Omental fat pad (tissue), 4 donors: ENCODE measurements around the gene XPR1. TPM values are rescaled to one million over a fixed set of nuclear protein-coding genes. Genes with fewer than 3 reads are reported as not detected.

Experiments used
- ATAC-seq: fragments of 150-250 bp; one replicate; pipeline ENCODE4 v1.9.1; 2016; ENCODE audit warnings: mild to moderate bottlenecking, moderate library complexity; ENCODE audit not compliant: low FRiP score
- DNase-seq: peaks from one replicate; pipeline ENCODE4 v3.0.0-alpha.2; 2019; ENCODE audit warnings: low spot score
- total RNA-seq, 4 donors: library from RNA; depleted of rRNA; stranded (reverse); fragments of >200 nt; gene quantifications; one replicate each; pipeline ENCODE4 v1.1.0, GENCODE V29; 2016
- TF ChIP-seq, protein P1 (sequence below), 3 donors: fragments of 450-650 bp; IDR thresholded peaks; one replicate each; pipeline ENCODE4 v1.5.1; 2016 to 2017; ENCODE audit warnings: antibody characterized with exemption in 3 of 3, mild to moderate bottlenecking in 3 of 3, moderate library complexity in 2 of 3

XPR1 gene
- total RNA-seq, 4 donors from 2014 or later, result 18.2 to 24.7 (median 20.0) TPM

DNA sequence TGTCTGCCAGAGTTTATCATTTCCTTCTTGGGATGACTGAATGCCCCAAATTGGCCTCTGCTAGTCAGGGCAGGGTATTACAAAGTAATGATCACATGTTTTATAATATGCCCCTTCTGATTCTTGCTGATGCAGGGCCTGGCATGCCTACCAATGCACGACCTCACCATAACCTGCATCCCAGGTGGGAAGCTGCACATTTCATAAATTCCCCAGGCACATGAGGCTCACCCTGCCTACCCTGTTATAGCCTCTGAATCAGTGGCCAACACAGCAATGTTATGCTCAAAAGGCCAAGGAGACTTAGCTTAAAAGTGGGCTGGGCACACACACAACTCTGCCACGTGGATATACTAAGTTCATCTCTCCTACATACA is 28.0 kb upstream of the XPR1 start:
- DNase-seq (no peak), ATAC-seq (no peak)
- TF ChIP-seq, protein P1, sequence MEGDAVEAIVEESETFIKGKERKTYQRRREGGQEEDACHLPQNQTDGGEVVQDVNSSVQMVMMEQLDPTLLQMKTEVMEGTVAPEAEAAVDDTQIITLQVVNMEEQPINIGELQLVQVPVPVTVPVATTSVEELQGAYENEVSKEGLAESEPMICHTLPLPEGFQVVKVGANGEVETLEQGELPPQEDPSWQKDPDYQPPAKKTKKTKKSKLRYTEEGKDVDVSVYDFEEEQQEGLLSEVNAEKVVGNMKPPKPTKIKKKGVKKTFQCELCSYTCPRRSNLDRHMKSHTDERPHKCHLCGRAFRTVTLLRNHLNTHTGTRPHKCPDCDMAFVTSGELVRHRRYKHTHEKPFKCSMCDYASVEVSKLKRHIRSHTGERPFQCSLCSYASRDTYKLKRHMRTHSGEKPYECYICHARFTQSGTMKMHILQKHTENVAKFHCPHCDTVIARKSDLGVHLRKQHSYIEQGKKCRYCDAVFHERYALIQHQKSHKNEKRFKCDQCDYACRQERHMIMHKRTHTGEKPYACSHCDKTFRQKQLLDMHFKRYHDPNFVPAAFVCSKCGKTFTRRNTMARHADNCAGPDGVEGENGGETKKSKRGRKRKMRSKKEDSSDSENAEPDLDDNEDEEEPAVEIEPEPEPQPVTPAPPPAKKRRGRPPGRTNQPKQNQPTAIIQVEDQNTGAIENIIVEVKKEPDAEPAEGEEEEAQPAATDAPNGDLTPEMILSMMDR (IDR thresholded peaks at IDR 0.05), result no peak

- TF ChIP-seq, protein P1 (IDR thresholded peaks at IDR 0.05), result no peak
- no peak for ATAC-seq
- DNase-seq, result no peak
These were observed 25.7 kb upstream of the XPR1 start for GRCh38 chr1:180606155-180606554.

- DNase-seq (no peak), ATAC-seq (peak; percentile 63)
- TF ChIP-seq, protein P1 (IDR thresholded peaks at IDR 0.05), result no peak
These were observed 21.9 kb upstream of the XPR1 start for GRCh38 chr1:180609643-180610555.

GRCh38 chr1:180610556-180611015 is 21.2 kb upstream of the XPR1 start:
- DNase-seq, result no peak
- no peak for ATAC-seq
- TF ChIP-seq, protein P1 (IDR thresholded peaks at IDR 0.05), result no peak

DNA sequence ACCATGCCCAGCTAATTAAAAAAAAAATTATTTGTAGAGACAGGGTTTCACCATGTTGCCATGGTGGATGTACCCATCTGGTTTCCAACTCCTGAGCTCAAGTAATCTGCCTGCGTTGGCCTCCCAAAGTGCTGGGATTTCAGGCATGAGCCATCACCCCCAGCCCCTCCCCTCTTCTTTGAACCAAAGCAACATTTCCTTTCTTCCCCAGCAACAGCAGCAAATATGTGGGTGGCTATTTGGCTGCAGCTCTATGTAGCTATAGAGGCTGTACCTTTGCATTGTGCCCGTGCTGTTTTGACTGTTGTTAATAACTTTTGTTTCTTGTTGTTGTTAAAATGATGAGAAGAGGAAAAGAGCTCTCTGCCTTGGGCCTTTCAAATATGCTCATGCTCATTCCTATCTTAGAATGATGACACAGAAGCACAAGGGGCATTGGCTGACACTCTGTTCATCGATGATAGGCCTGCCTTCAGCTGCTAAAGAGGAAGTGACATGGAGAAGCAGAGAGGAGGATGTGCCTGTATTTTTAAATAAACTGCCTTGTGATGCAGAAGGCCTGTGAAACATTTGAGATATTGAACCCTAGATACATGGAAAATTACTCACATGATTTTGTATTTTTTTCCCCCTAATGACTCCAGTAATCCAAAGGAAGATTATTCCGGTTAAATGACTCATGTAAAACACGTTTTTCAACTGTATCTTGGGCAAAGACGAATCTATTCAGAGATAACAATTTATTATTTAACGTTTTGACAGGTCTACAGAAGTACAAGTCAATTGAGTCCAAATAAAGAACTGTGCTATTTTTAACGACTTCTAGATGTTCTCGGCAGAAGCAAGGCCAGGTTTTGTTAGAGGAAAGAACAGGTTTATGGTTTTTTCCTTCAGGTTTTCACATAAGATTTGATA is 20.5 kb upstream of the XPR1 start:
- peak; percentile 67 for ATAC-seq
- TF ChIP-seq, protein P1 (IDR thresholded peaks at IDR 0.05), result no peak
- DNase-seq, result no peak

DNA sequence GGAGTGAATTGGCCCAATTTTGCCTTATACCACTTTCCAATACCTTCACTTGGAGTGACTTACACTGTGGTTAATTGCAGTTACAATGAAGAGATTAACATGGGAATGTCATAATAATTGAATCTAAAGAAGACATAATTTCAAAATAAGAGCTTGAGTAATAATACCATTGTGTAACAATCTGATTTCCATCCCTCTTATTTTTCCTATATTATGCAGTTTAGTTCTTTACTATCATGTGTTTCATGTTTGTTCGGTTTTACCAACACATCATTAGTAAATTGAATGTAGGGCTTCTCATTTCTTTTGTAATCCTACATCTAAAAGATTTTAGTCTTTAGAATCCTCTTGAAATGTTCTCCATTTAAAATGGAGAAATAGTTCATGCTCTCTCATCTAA is 19.2 kb upstream of the XPR1 start:
- TF ChIP-seq, protein P1 (IDR thresholded peaks at IDR 0.05), result no peak
- ATAC-seq, result no peak

More for the DNA sequence above, 19.2 kb upstream of the XPR1 start:
- DNase-seq, result no peak
